Measurements from ENCODE around the gene ARMC6.

- no peak for TF ChIP-seq CTCF (conservative IDR thresholded peaks at IDR 0.05; ENCODE audit: low read depth, low read length)
- no peak for TF ChIP-seq EZH2 (IDR thresholded peaks at IDR 0.05; ENCODE audit: low read length, unreplicated experiment)
These were observed 26.6 kb downstream of the ARMC6 start for GRCh38 chr19:19059837-19060611.

All from PC-3 (cell line).